Neural crest cell (in vitro differentiated cells): Measurements from ENCODE around the gene SIGLEC9. TPM values are rescaled to one million over a fixed set of nuclear protein-coding genes. Genes with fewer than 3 reads are reported as not detected.

ENCODE experiments used
- DNase-seq: peaks from one replicate; pipeline ENCODE4 v3.0.0; 2021; ENCODE audit warnings: low read depth, mixed read lengths, low spot score
- H3K27ac Mint-ChIP-seq: one replicate; pipeline ENCODE4 v1.8.0; 2021; ENCODE audit warnings: mild to moderate bottlenecking, mixed read lengths; ENCODE audit not compliant: unreplicated experiment
- H3K27me3 Mint-ChIP-seq: 2 replicates; pipeline ENCODE4 v1.8.0; 2021; ENCODE audit warnings: low read depth, mild to moderate bottlenecking, mixed read lengths
- H3K36me3 Mint-ChIP-seq: 2 replicates; pipeline ENCODE4 v1.8.0; 2021; ENCODE audit warnings: low read depth, mild to moderate bottlenecking, mixed read lengths
- H3K4me1 Mint-ChIP-seq: 2 replicates; pipeline ENCODE4 v1.8.0; 2021; ENCODE audit warnings: mixed read lengths
- H3K4me3 Mint-ChIP-seq: one replicate; pipeline ENCODE4 v1.8.0; 2021; ENCODE audit warnings: mild to moderate bottlenecking, mixed read lengths
- H3K9me3 Mint-ChIP-seq: 2 replicates; pipeline ENCODE4 v1.8.0; 2021; ENCODE audit warnings: mixed read lengths
- total RNA-seq: library from RNA; stranded (reverse); gene quantifications from 2 replicates; pipeline ENCODE4 v1.2.1, GENCODE V29; 2021
- TF ChIP-seq, protein P1 (sequence below): fragments of 200-600 bp; sonication (generic); conservative IDR thresholded peaks from 2 replicates; pipeline ENCODE4 v1.5.0; 2021; ENCODE audit warnings: antibody characterized with exemption, mild to moderate bottlenecking

Gene SIGLEC9
- total RNA-seq, 1 donor from 2014 or later, result not detected

GRCh38 chr19:51144482-51145045, 19.9 kb downstream of the SIGLEC9 start:
- Mint-ChIP-seq H3K36me3 (no peaks in the 10 kb centered on the region), H3K27me3 (peaks cover 19% of the 10 kb centered on the region), H3K4me3 (no peak overlapping the region), H3K9me3 (no peaks in the 10 kb centered on the region), H3K4me1 (peaks cover 11% of the 10 kb centered on the region), H3K27ac (no peak overlapping the region)
- TF ChIP-seq, protein P1, sequence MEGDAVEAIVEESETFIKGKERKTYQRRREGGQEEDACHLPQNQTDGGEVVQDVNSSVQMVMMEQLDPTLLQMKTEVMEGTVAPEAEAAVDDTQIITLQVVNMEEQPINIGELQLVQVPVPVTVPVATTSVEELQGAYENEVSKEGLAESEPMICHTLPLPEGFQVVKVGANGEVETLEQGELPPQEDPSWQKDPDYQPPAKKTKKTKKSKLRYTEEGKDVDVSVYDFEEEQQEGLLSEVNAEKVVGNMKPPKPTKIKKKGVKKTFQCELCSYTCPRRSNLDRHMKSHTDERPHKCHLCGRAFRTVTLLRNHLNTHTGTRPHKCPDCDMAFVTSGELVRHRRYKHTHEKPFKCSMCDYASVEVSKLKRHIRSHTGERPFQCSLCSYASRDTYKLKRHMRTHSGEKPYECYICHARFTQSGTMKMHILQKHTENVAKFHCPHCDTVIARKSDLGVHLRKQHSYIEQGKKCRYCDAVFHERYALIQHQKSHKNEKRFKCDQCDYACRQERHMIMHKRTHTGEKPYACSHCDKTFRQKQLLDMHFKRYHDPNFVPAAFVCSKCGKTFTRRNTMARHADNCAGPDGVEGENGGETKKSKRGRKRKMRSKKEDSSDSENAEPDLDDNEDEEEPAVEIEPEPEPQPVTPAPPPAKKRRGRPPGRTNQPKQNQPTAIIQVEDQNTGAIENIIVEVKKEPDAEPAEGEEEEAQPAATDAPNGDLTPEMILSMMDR, result no peak
- no peak for DNase-seq

DNA sequence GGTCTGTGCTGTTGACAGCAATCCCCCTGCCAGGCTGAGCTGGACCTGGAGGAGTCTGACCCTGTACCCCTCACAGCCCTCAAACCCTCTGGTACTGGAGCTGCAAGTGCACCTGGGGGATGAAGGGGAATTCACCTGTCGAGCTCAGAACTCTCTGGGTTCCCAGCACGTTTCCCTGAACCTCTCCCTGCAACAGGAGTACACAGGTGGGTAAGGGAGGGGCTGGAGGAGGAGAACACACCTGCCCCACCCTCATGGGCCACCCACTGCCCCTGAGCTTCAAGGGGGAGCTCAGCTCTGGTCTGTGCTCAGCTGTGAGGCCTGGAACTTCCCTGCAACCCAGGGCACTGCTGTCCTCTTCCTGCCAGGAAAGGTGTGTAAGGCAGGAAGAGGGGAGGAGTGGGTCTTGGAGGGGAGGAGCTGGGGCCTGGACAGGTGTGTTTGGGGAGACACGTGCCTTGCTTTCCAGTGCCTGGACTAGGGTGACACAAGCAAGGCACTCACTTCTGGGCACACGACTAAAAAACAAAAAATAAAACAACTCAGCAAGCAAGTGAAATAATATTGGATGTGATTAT, 21.3 kb downstream of the SIGLEC9 start:
- Mint-ChIP-seq H3K9me3 (no peaks in the 10 kb centered on the region), H3K36me3 (no peaks in the 10 kb centered on the region), H3K4me3 (no peak overlapping the region), H3K27ac (no peak overlapping the region), H3K27me3 (peaks cover 26% of the 10 kb centered on the region), H3K4me1 (peaks cover 6% of the 10 kb centered on the region)
- no peak for DNase-seq
- TF ChIP-seq, protein P1, result no peak

DNA sequence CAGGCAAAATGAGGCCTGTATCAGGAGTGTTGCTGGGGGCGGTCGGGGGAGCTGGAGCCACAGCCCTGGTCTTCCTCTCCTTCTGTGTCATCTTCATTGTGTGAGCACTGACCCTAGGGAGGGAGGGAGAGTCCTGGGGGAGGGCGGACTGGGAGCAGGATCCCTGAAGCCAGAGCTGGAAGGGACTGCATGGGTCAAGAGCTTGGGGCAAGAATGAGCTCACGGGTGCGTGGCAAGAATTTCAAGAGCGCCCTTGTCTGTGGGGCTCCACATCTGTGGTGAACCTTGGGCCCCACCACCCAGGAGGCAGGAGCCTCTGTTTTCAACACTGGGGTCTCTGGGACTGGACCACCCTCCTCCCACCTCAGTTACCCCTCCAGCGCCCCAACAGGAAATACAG, 22.0 kb downstream of the SIGLEC9 start:
- Mint-ChIP-seq H3K36me3 (no peaks in the 10 kb centered on the region), H3K4me1 (peaks cover 6% of the 10 kb centered on the region), H3K4me3 (no peak overlapping the region), H3K9me3 (no peaks in the 10 kb centered on the region), H3K27me3 (peaks cover 23% of the 10 kb centered on the region), H3K27ac (no peak overlapping the region)
- DNase-seq, result no peak
- TF ChIP-seq, protein P1, result no peak

DNA sequence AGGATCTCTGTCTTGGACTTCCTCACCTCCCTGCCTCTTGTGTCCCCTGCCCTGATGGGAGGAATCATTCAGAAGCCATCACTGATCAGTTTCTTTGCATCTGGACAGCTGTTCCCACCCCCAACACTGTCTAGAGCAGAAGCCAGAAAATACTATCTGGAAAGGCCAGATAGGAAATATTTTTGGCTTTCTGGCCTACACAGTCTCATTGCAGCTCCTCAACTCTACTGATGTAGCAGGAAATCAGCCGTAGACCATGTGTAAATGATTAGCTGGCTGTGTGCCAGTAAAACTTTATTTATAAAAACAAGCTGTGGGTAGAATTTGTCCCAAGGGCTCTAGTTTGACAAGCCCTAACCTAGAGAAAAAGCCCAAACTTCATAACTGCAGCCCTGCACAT, 23.0 kb downstream of the SIGLEC9 start:
- no peak overlapping the region for H3K27ac Mint-ChIP-seq

DNA sequence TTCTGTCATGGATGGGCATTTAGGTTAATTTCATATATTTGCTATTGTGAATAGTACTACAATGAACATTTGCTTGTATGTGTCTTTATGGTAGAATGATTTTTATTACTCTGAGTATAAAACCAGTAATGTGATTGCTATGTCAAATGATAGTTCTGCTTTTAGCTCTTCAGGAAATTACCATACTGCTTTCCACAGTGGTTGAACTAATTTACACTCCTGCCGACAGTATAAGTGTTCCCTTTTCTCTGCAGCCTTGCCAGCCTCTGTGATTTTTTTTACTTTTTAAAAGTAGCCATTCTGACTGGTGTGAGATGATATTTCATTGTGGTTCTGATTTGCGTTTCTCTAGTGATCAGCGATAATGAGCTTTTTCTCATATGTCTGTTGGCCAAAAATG, 23.9 kb downstream of the SIGLEC9 start:
- H3K27ac Mint-ChIP-seq, result no peak overlapping the region
- no peaks in the 10 kb centered on the region for H3K36me3 Mint-ChIP-seq
- DNase-seq, result no peak
- TF ChIP-seq, protein P1, result no peak
- no peaks in the 10 kb centered on the region for H3K9me3 Mint-ChIP-seq
- no peaks in the 10 kb centered on the region for H3K4me1 Mint-ChIP-seq
- H3K27me3 Mint-ChIP-seq, result peaks cover 36% of the 10 kb centered on the region
- no peak overlapping the region for H3K4me3 Mint-ChIP-seq

More for the DNA sequence above, 23.0 kb downstream of the SIGLEC9 start:
- Mint-ChIP-seq H3K4me3 (no peak overlapping the region), H3K4me1 (no peaks in the 10 kb centered on the region), H3K36me3 (no peaks in the 10 kb centered on the region), H3K9me3 (no peaks in the 10 kb centered on the region), H3K27me3 (peaks cover 30% of the 10 kb centered on the region)
- TF ChIP-seq, protein P1, result no peak
- no peak for DNase-seq
